HCT116 (cell line): Measurements from ENCODE around the gene IL31.

ENCODE experiments used
- EGR1 ChIP-seq: IDR thresholded peaks from 2 replicates; pipeline ENCODE4 v1.6.1; 2012; ENCODE audit warnings: low read depth
- EZH2phosphoT487 ChIP-seq: fragments of 200-600 bp; IDR thresholded peaks from 2 replicates; pipeline ENCODE4 v1.6.1; 2018; ENCODE audit warnings: antibody characterized with exemption, borderline replicate concordance
- POLR2A ChIP-seq: IDR thresholded peaks from 2 replicates; pipeline ENCODE4 v1.7.0; 2011; ENCODE audit warnings: borderline replicate concordance; ENCODE audit not compliant: insufficient read depth, insufficient read length; ENCODE audit errors: extremely low read depth
- RAD21 ChIP-seq: IDR thresholded peaks from 2 replicates; pipeline ENCODE4 v1.6.1; 2012; ENCODE audit warnings: low read depth, mild to moderate bottlenecking
- ZNF274 ChIP-seq: fragments of 200-500 bp; sonication (Bioruptor generic); IDR thresholded peaks from 2 replicates; pipeline ENCODE4 v1.6.1; 2014; ENCODE audit warnings: mild to moderate bottlenecking, low read depth, low read length, inconsistent platforms
- TF ChIP-seq, protein P1 (sequence below), 3 experiments: fragments of 200-600 bp in 1 of 3; sonication (generic) in 1 of 3; IDR thresholded peaks in 2 of 3; conservative IDR thresholded peaks in 1 of 3; 2 replicates each; pipeline ENCODE4 v1.5.1; 2012 to 2017; ENCODE audit warnings: low read depth in 2 of 3, low read length in 2 of 3, antibody characterized with exemption in 1 of 3, borderline replicate concordance in 1 of 3, control low read depth in 1 of 3, mild to moderate bottlenecking in 1 of 3, mixed read lengths in 1 of 3, mixed run types in 1 of 3, moderate library complexity in 1 of 3; ENCODE audit not compliant: insufficient read depth in 1 of 3

DNA sequence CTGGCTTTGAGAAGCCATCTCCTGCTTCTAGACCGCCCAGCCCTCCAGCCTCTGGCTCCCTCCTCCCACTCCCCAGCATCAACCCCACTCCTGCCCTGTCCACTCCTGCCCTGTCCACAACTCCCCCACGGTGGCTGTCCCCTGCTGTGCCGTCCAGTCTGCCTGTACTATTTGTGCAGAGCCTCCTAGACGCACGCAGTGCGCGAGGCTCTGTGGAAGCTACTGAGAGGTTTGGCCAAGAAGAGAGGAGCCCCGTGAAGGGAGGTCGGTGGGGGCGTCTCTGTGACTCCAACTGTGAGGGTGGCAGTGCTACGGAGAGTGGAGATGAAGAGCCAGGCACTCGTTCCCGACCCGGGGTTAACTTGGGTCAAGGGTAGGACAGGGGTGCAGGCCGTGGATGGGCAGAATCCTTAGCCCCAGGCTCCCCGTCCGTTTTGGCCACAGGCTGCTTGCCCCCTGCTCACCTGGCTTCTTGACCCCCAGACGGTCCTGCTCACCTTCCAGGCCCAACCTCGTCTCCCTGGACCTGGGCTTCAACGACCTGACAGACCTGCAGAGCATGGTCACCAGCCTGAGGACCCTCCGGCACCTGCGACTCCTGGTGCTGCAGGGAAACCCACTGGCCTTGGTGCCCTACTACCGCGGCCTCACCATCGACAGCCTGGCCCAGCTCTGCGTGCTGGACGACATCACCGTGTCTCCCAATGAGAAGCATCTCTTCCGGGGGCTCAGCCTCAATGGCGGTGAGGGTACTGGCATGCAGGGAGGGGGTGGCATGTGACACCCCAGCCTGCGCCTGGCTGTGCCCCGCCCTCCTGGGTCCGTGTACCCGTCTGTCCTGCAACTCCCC, 15.8 kb upstream of the IL31 start:
- TF ChIP-seq, protein P1, sequence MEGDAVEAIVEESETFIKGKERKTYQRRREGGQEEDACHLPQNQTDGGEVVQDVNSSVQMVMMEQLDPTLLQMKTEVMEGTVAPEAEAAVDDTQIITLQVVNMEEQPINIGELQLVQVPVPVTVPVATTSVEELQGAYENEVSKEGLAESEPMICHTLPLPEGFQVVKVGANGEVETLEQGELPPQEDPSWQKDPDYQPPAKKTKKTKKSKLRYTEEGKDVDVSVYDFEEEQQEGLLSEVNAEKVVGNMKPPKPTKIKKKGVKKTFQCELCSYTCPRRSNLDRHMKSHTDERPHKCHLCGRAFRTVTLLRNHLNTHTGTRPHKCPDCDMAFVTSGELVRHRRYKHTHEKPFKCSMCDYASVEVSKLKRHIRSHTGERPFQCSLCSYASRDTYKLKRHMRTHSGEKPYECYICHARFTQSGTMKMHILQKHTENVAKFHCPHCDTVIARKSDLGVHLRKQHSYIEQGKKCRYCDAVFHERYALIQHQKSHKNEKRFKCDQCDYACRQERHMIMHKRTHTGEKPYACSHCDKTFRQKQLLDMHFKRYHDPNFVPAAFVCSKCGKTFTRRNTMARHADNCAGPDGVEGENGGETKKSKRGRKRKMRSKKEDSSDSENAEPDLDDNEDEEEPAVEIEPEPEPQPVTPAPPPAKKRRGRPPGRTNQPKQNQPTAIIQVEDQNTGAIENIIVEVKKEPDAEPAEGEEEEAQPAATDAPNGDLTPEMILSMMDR (IDR thresholded peaks at IDR 0.05 in 2 of 3, conservative IDR thresholded peaks at IDR 0.05 in 1 of 3; ENCODE audit: borderline replicate concordance in 1 of 3, insufficient read depth in 1 of 3, low read depth in 2 of 3, low read length in 2 of 3) = no peak
- TF ChIP-seq POLR2A (no peak), ZNF274 (no peak), EGR1 (no peak), EZH2phosphoT487 (no peak), RAD21 (no peak)
